IPS-18c (cell line): Measurements from ENCODE around the gene DMBT1.

ENCODE experiments used
- H3K4me3 ChIP-seq: 2 replicates; pipeline ENCODE4 v1.7.0; 2013; ENCODE audit warnings: low read depth, mild to moderate bottlenecking, low read length, moderate library complexity; ENCODE audit not compliant: insufficient read depth
- H3K9me3 ChIP-seq: one replicate; pipeline ENCODE4 v1.6.1; 2013; ENCODE audit warnings: mild to moderate bottlenecking, low read length, moderate library complexity; ENCODE audit not compliant: control insufficient read depth, insufficient read depth

The DMBT1 gene

GRCh38 chr10:122560279-122560804 is at the start of gene DMBT1:
DMBT1 (plus strand) TSS chr10:122560754; CDS start chr10:122560771, 17 bp downstream.
- Histone ChIP-seq H3K4me3 (no peak within 1 kb of the TSS), H3K9me3 (peaks cover 2% of the 10 kb centered on the region)

GRCh38 chr10:122513053-122513452 is 47.5 kb upstream of the DMBT1 start:
- no peaks in the 10 kb centered on the region for H3K9me3 ChIP-seq
- no peak overlapping the region for H3K4me3 ChIP-seq

- Histone ChIP-seq H3K9me3 (no peaks in the 10 kb centered on the region), H3K4me3 (no peak overlapping the region)
These were observed 46.3 kb upstream of the DMBT1 start for GRCh38 chr10:122514045-122514840.

GRCh38 chr10:122515022-122515424 is 45.5 kb upstream of the DMBT1 start:
- no peak overlapping the region for H3K4me3 ChIP-seq

GRCh38 chr10:122515588-122516231 is 44.8 kb upstream of the DMBT1 start:
- Histone ChIP-seq H3K9me3 (no peaks in the 10 kb centered on the region), H3K4me3 (no peak overlapping the region)

More at GRCh38 chr10:122515022-122515424, 45.5 kb upstream of the DMBT1 start:
- H3K9me3 ChIP-seq = no peaks in the 10 kb centered on the region

- H3K9me3 ChIP-seq = no peaks in the 10 kb centered on the region
- no peak overlapping the region for H3K4me3 ChIP-seq
These were observed 43.8 kb upstream of the DMBT1 start for GRCh38 chr10:122516734-122517133.

GRCh38 chr10:122519144-122519543 is 41.4 kb upstream of the DMBT1 start:
- no peaks in the 10 kb centered on the region for H3K9me3 ChIP-seq
- no peak overlapping the region for H3K4me3 ChIP-seq

- H3K9me3 ChIP-seq = no peaks in the 10 kb centered on the region
- H3K4me3 ChIP-seq = no peak overlapping the region
These were observed 40.7 kb upstream of the DMBT1 start for GRCh38 chr10:122519873-122520272.

- no peak overlapping the region for H3K4me3 ChIP-seq
These were observed 39.5 kb upstream of the DMBT1 start for GRCh38 chr10:122521011-122521410.

GRCh38 chr10:122524811-122525210 is 35.7 kb upstream of the DMBT1 start:
- no peak overlapping the region for H3K4me3 ChIP-seq
- no peaks in the 10 kb centered on the region for H3K9me3 ChIP-seq

More at GRCh38 chr10:122521011-122521410, 39.5 kb upstream of the DMBT1 start:
- no peaks in the 10 kb centered on the region for H3K9me3 ChIP-seq

- no peaks in the 10 kb centered on the region for H3K9me3 ChIP-seq
- no peak overlapping the region for H3K4me3 ChIP-seq
These were observed 34.8 kb upstream of the DMBT1 start for GRCh38 chr10:122525788-122526187.

GRCh38 chr10:122526892-122527291 is 33.7 kb upstream of the DMBT1 start:
- H3K4me3 ChIP-seq = no peak overlapping the region
- no peaks in the 10 kb centered on the region for H3K9me3 ChIP-seq

GRCh38 chr10:122530177-122530576 is 30.4 kb upstream of the DMBT1 start:
- H3K9me3 ChIP-seq = no peaks in the 10 kb centered on the region
- no peak overlapping the region for H3K4me3 ChIP-seq

- H3K4me3 ChIP-seq = no peak overlapping the region; the same call in 1 of the 2 replicates
- H3K9me3 ChIP-seq = no peaks in the 10 kb centered on the region
These were observed 29.3 kb upstream of the DMBT1 start for GRCh38 chr10:122531261-122531660.

- H3K9me3 ChIP-seq = no peaks in the 10 kb centered on the region
These were observed 28.6 kb upstream of the DMBT1 start for GRCh38 chr10:122531939-122532338.

GRCh38 chr10:122532601-122533296 is 27.8 kb upstream of the DMBT1 start:
- peaks cover 3% of the 10 kb centered on the region for H3K9me3 ChIP-seq

More at GRCh38 chr10:122531939-122532338, 28.6 kb upstream of the DMBT1 start:
- no peak overlapping the region for H3K4me3 ChIP-seq

GRCh38 chr10:122537545-122537944 is 23.0 kb upstream of the DMBT1 start:
- Histone ChIP-seq H3K4me3 (no peak overlapping the region), H3K9me3 (peaks cover 3% of the 10 kb centered on the region)

More at GRCh38 chr10:122532601-122533296, 27.8 kb upstream of the DMBT1 start:
- H3K4me3 ChIP-seq = no peak overlapping the region
